GM12864 (cell line): ENCODE measurements around the gene GREB1L.

Experiments used
- DNase-seq: peaks from one replicate; pipeline ENCODE4 v3.0.0-alpha.2; 2011; ENCODE audit warnings: low read depth
- H3K4me3 ChIP-seq: 2 replicates; pipeline ENCODE4 v1.5.1; 2011; ENCODE audit warnings: mild to moderate bottlenecking, low read depth, low read length, control low read depth
- CTCF ChIP-seq: IDR thresholded peaks from 2 replicates; pipeline ENCODE4 v1.5.1; 2011; ENCODE audit warnings: low read depth, mild to moderate bottlenecking, moderate library complexity, low read length, control low read depth, inconsistent platforms; ENCODE audit errors: missing control alignments

Gene GREB1L

GRCh38 chr18:21389903-21390302 lies 147.9 kb downstream of the GREB1L start:
- no peak for TF ChIP-seq CTCF
- DNase-seq = no peak
- H3K4me3 ChIP-seq = no peak overlapping the region

GRCh38 chr18:21391074-21391673 lies 149.1 kb downstream of the GREB1L start:
- H3K4me3 ChIP-seq = no peak overlapping the region
- no peak for TF ChIP-seq CTCF
- no peak for DNase-seq

GRCh38 chr18:21393986-21394385 lies 152.0 kb downstream of the GREB1L start:
- DNase-seq = no peak
- no peak overlapping the region for H3K4me3 ChIP-seq
- TF ChIP-seq CTCF = no peak

- TF ChIP-seq CTCF = no peak
- no peak overlapping the region for H3K4me3 ChIP-seq
- no peak for DNase-seq
Observed at GRCh38 chr18:21398121-21398520, 156.1 kb downstream of the GREB1L start.

- TF ChIP-seq CTCF = no peak
- H3K4me3 ChIP-seq = no peak overlapping the region
- no peak for DNase-seq
Observed at GRCh38 chr18:21402272-21402671, 160.2 kb downstream of the GREB1L start.

GRCh38 chr18:21404426-21404825 lies 162.4 kb downstream of the GREB1L start:
- H3K4me3 ChIP-seq = no peak overlapping the region
- TF ChIP-seq CTCF = no peak
- DNase-seq = no peak

GRCh38 chr18:21406116-21406515 lies 164.1 kb downstream of the GREB1L start:
- TF ChIP-seq CTCF = no peak
- no peak for DNase-seq
- no peak overlapping the region for H3K4me3 ChIP-seq
